Stimulated activated naive CD8-positive, alpha-beta T cell treated with anti-CD3 and anti-CD28 coated beads, Interleukin-15, Interleukin-2, amounts not matched to agents 100 ng/mL and 50 ng/mL, for 24 hours (primary cell): Measurements from ENCODE around the gene ECSIT.
"Not testable (repeated sequence)": the region's sequence is repeated elsewhere in the genome, so short reads cannot be mapped to it uniquely, and the experiment has no call there.

Experiments
- H3K27ac Mint-ChIP-seq: one replicate; pipeline ENCODE4 v1.8.0; 2021; ENCODE audit warnings: mild to moderate bottlenecking, mixed read lengths
- H3K27me3 Mint-ChIP-seq: one replicate; pipeline ENCODE4 v1.8.0; 2021; ENCODE audit warnings: mixed read lengths
- H3K36me3 Mint-ChIP-seq: one replicate; pipeline ENCODE4 v1.8.0; 2021; ENCODE audit warnings: low read depth, mixed read lengths
- H3K4me1 Mint-ChIP-seq: one replicate; pipeline ENCODE4 v1.8.0; 2021; ENCODE audit warnings: low read depth, mixed read lengths
- H3K4me3 Mint-ChIP-seq: one replicate; pipeline ENCODE4 v1.8.0; 2021; ENCODE audit warnings: mild to moderate bottlenecking, mixed read lengths
- H3K9me3 Mint-ChIP-seq: one replicate; pipeline ENCODE4 v1.8.0; 2021; ENCODE audit warnings: mixed read lengths

Gene ECSIT

DNA sequence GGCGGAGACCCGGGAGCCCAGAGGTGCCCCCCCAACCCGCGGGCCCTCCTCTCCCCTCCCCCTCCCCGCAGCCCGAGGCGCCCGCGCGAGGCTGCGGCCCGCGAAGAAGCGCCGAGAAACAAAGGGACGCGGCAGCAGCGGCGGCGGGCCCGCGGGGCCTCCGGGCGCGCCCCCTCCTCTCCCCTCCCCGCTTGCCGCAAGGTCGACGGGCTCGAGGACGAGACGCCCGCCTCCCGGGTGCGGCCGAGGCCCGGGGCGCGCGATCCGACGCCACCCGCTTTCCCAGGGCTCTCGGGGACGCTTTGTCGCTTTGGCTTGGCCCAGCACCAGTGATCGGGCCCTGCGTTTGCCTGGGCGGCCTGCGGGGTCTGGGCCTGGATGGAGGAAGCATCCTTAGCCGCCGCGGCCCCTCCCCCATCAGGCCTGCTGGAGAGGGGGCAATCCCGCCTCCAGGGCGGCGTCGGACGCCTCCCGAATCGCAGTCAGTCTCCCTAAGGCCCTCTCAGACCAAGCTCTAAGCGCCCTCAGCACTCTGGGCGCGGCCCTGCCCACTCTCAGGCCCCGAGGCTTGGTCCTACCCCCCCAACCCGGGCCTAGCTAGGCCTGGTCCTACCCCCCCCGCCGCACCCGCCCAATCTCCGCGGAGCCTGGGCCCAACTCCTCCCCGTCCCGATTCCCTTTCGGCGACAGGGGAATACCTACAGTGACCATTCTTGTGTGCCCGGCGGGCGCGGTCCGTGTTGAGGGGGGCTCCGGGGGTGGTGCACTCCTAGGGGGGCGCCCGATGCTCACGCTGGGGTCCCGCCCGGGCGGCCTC is 48.8 kb downstream of the ECSIT start:
- Mint-ChIP-seq H3K27ac (no peak overlapping the region), H3K36me3 (peaks cover 2% of the 10 kb centered on the region), H3K9me3 (no peaks in the 10 kb centered on the region), H3K27me3 (peaks cover 40% of the 10 kb centered on the region), H3K4me3 (no peak overlapping the region), H3K4me1 (peaks cover 29% of the 10 kb centered on the region)

GRCh38 chr19:11479090-11479897 is 49.6 kb downstream of the ECSIT start:
- peaks cover 29% of the 10 kb centered on the region for H3K4me1 Mint-ChIP-seq
- no peaks in the 10 kb centered on the region for H3K9me3 Mint-ChIP-seq
- no peak overlapping the region for H3K27ac Mint-ChIP-seq
- peaks cover 40% of the 10 kb centered on the region for H3K27me3 Mint-ChIP-seq
- no peak overlapping the region for H3K4me3 Mint-ChIP-seq
- no peaks in the 10 kb centered on the region for H3K36me3 Mint-ChIP-seq

GRCh38 chr19:11478167-11479089 is 50.5 kb downstream of the ECSIT start:
- Mint-ChIP-seq H3K9me3 (no peaks in the 10 kb centered on the region), H3K36me3 (no peaks in the 10 kb centered on the region), H3K27me3 (peaks cover 40% of the 10 kb centered on the region), H3K4me3 (no peak overlapping the region), H3K4me1 (peaks cover 25% of the 10 kb centered on the region), H3K27ac (no peak overlapping the region)

GRCh38 chr19:11475861-11476260 is 53.1 kb downstream of the ECSIT start:
- no peaks in the 10 kb centered on the region for H3K36me3 Mint-ChIP-seq
- H3K27ac Mint-ChIP-seq, result no peak overlapping the region
- no peaks in the 10 kb centered on the region for H3K9me3 Mint-ChIP-seq
- peaks cover 33% of the 10 kb centered on the region for H3K27me3 Mint-ChIP-seq
- H3K4me1 Mint-ChIP-seq, result peaks cover 4% of the 10 kb centered on the region
- no peak overlapping the region for H3K4me3 Mint-ChIP-seq

DNA sequence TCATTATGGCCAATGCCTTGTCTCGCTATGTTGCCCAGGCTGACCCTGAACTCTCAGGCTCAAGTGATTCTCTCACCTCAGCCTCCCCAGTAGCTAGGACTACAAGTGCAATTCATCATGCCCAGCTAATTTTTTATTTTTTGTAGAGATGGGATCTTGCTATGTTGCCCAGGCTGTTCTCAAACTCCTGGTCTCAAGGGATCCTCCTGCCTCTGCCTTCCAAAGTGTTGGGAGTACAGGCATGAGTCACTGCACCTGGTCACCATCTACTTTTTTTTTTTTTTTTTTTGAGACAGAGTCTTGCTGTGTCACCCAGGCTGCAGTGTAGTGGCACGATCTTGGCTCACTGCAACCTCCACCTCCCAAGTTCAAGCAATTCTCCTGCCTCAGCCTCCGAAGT is 53.6 kb downstream of the ECSIT start:
- peaks cover 33% of the 10 kb centered on the region for H3K27me3 Mint-ChIP-seq
- not testable (repeated sequence) for H3K9me3 Mint-ChIP-seq, H3K4me1 Mint-ChIP-seq, H3K4me3 Mint-ChIP-seq, H3K36me3 Mint-ChIP-seq, H3K27ac Mint-ChIP-seq

DNA sequence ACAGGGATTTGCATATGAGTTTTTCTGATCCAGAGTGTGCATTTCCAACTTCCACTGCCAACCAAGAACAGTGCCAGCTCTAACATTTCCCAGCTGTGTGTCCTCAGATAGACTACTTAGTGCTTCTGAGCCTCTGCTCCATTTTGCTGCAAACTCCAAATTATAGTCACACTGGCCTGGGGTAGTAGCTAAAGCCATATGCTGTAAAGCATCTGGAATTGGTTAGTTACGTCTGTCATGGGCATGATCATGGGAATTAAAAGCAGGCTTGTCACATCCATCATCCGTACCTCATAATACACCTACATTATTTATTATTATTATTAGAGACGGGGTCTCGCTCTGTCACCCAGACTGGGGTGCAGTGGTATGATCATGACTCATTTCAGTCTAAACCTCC is 55.2 kb downstream of the ECSIT start:
- Mint-ChIP-seq H3K4me3 (no peak overlapping the region), H3K4me1 (no peaks in the 10 kb centered on the region), H3K36me3 (no peaks in the 10 kb centered on the region), H3K9me3 (no peaks in the 10 kb centered on the region), H3K27ac (no peak overlapping the region), H3K27me3 (peaks cover 27% of the 10 kb centered on the region)

GRCh38 chr19:11468266-11468845 is 60.6 kb downstream of the ECSIT start:
- not testable (repeated sequence) for H3K27me3 Mint-ChIP-seq, H3K9me3 Mint-ChIP-seq, H3K36me3 Mint-ChIP-seq, H3K4me3 Mint-ChIP-seq, H3K4me1 Mint-ChIP-seq, H3K27ac Mint-ChIP-seq

- Mint-ChIP-seq H3K27me3 (peaks cover 6% of the 10 kb centered on the region), H3K27ac (no peak overlapping the region), H3K4me3 (no peak overlapping the region), H3K4me1 (no peaks in the 10 kb centered on the region), H3K9me3 (no peaks in the 10 kb centered on the region), H3K36me3 (no peaks in the 10 kb centered on the region)
Observed at GRCh38 chr19:11465600-11465999, 63.3 kb downstream of the ECSIT start.

DNA sequence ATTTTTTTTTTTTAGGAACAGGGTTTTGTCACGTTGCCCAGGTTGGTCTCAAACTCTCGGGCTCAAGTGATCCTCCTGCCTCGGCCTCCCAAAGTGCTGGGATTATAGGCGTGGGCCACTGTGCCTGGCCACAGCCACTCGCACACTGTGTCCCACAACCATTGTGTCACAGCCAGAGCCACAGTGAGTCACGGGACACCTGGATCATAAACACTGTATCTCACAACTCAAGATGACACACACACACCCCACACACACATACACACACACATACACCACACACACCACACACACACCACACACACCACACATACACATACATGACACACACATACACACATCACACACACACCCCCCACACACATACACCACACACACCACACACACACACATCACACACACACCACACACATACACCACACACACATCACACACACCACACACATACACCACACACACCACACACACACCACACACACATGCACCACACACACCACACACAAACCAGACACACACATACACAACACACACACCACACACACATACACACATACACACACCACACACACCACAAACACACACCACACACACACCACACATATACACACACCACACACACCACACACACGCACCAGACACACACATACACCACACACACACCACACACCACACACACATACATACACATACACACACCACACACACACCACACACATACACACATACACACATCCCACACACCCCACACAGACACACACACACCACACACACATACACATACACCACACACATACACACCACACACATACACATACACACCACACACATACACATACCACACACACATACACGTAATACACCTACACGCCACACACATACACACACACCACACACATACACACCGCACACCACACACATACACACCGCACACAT is 64.3 kb downstream of the ECSIT start:
- Mint-ChIP-seq H3K27me3 (peaks cover 13% of the 10 kb centered on the region), H3K27ac (no peak overlapping the region), H3K4me1 (no peaks in the 10 kb centered on the region), H3K4me3 (no peak overlapping the region), H3K9me3 (no peaks in the 10 kb centered on the region), H3K36me3 (no peaks in the 10 kb centered on the region)

GRCh38 chr19:11463391-11463790 is 65.5 kb downstream of the ECSIT start:
- Mint-ChIP-seq H3K27ac (no peak overlapping the region), H3K27me3 (peaks cover 13% of the 10 kb centered on the region), H3K36me3 (no peaks in the 10 kb centered on the region), H3K4me3 (no peak overlapping the region), H3K9me3 (no peaks in the 10 kb centered on the region), H3K4me1 (no peaks in the 10 kb centered on the region)

DNA sequence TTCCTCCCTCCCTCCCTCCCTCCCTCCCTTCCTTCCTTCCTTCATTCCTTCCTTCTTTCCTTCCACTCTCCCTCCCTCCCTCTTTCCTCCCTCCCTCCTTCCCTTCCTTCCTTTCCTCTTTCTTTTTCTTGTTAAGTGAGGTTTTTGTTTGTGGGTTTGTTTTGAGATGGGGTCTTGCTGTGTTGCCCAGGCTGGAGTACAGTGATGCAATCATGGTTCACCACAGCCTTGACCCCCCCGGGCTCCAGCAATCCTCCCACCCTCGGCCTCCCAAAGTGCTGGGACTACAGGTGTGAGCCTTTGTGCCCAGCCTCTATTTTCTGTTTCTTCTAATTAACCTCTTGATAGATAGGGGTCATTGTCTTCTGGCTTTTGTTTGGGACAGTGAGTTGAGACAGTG is 67.5 kb downstream of the ECSIT start:
- no peaks in the 10 kb centered on the region for H3K9me3 Mint-ChIP-seq
- no peaks in the 10 kb centered on the region for H3K4me1 Mint-ChIP-seq
- H3K27ac Mint-ChIP-seq, result no peak overlapping the region
- H3K36me3 Mint-ChIP-seq, result no peaks in the 10 kb centered on the region
- H3K4me3 Mint-ChIP-seq, result no peak overlapping the region
- H3K27me3 Mint-ChIP-seq, result peaks cover 13% of the 10 kb centered on the region

- H3K4me3 Mint-ChIP-seq, result no peak overlapping the region
- no peaks in the 10 kb centered on the region for H3K9me3 Mint-ChIP-seq
- H3K27ac Mint-ChIP-seq, result no peak overlapping the region
- H3K27me3 Mint-ChIP-seq, result peaks cover 10% of the 10 kb centered on the region
- H3K4me1 Mint-ChIP-seq, result no peaks in the 10 kb centered on the region
- no peaks in the 10 kb centered on the region for H3K36me3 Mint-ChIP-seq
Observed at GRCh38 chr19:11460207-11460606, 68.7 kb downstream of the ECSIT start.

DNA sequence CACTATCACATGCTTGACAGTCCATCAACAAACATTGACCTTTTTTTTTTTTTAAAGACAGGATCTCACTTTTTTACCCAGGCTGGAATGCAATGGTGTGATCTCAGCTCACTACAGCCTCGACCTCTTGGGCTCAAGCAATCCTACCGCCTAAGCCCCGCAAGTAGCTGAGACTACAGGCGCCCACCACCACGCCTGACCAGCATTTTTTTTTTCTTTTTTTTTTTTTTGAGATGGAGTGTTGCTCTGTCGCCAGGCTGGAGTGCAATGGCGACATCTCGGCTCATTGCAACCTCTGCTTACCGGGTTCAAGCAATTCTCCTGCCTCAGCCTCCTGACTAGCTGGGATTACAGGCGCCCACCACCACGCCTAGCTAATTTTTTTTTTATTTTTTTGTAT is 70.0 kb downstream of the ECSIT start:
- not testable (repeated sequence) for H3K27ac Mint-ChIP-seq, H3K9me3 Mint-ChIP-seq, H3K36me3 Mint-ChIP-seq, H3K4me1 Mint-ChIP-seq, H3K4me3 Mint-ChIP-seq
- peaks cover 10% of the 10 kb centered on the region for H3K27me3 Mint-ChIP-seq
